ENCODE results near the gene SLX9. TPM values are rescaled to one million over a fixed set of nuclear protein-coding genes. Genes with fewer than 3 reads are reported as not detected.

Gene SLX9
- total and polyA plus RNA-seq, 2 donors (not counting 1 experiment from before 2014, with no cell fraction given): 11.7 to 15.9 TPM

- Mint-ChIP-seq H3K4me3 (peak overlapping the region; percentile 67), H3K9me3 (ENCODE audit: insufficient read depth) (no peaks in the 10 kb centered on the region), H3K27me3 (no peaks in the 10 kb centered on the region), H3K4me1 (peaks cover 76% of the 10 kb centered on the region), H3K27ac (peak overlapping the region; percentile 97)
- H3K27ac ChIP-seq (ENCODE audit: low read length in 2 of 2): peak overlapping the region; percentile 63 to 78
- H3K4me1 ChIP-seq (ENCODE audit: control insufficient read depth in 2 of 2, insufficient read depth in 2 of 2, low read length in 2 of 2): peaks cover 84 to 91% of the 10 kb centered on the region in 2 donors
- ATAC-seq (ENCODE audit: low read depth): peak; percentile 73
- peak; percentile 60 for DNase-seq
- H3K4me3 ChIP-seq (ENCODE audit: control extremely low read depth in 1 of 5, extremely low read depth in 1 of 5, insufficient read depth in 1 of 5, low read depth in 2 of 5, low read length in 4 of 5): peak overlapping the region; percentile 6 to 42 (median 27)
- POLR2A ChIA-PET: interaction anchor here (0.9 to 3.5 kb wide), 4 partner anchors 13 to 41 kb away, joined by 3 to 17 read pairs (median 11); partner anchors contain the start of gene PTTG1IP
- peaks cover 0 to 38% of the 10 kb centered on the region in 2 experiments for H3K36me3 ChIP-seq (replicated peaks in 1 of 2; ENCODE audit: control extremely low read depth in 1 of 2, control insufficient read depth in 1 of 2, extremely low read depth in 1 of 2, insufficient read depth in 2 of 2, low read length in 1 of 2)
- CTCF ChIA-PET: interaction anchor here (0.9 to 10.1 kb wide), 7 partner anchors 12 to 125 kb away, joined by 3 to 108 read pairs (median 4); partner anchors contain the start of gene UBE2G2
- peak overlapping the region; percentile 71 for H3K4me2 ChIP-seq (replicated peaks; ENCODE audit: low read depth, low read length, poor library complexity, severe bottlenecking)
- 17% methylated on average over 14 of the region's 18 CpGs for WGBS (ENCODE audit: insufficient coverage)
- peak overlapping the region; percentile 9 for H2AFZ ChIP-seq (ENCODE audit: insufficient read depth, low read depth, low read length, poor library complexity, severe bottlenecking)
- H3K9me3 ChIP-seq (ENCODE audit: control extremely low read depth in 1 of 3, control insufficient read depth in 2 of 3, insufficient read depth in 1 of 3, low read length in 2 of 3): no peaks in the 10 kb centered on the region
- peaks cover 29% of the 10 kb centered on the region for H4K20me1 ChIP-seq (ENCODE audit: control insufficient read depth, insufficient read depth, low read length, poor library complexity, severe bottlenecking)
- TF ChIP-seq, protein P1, sequence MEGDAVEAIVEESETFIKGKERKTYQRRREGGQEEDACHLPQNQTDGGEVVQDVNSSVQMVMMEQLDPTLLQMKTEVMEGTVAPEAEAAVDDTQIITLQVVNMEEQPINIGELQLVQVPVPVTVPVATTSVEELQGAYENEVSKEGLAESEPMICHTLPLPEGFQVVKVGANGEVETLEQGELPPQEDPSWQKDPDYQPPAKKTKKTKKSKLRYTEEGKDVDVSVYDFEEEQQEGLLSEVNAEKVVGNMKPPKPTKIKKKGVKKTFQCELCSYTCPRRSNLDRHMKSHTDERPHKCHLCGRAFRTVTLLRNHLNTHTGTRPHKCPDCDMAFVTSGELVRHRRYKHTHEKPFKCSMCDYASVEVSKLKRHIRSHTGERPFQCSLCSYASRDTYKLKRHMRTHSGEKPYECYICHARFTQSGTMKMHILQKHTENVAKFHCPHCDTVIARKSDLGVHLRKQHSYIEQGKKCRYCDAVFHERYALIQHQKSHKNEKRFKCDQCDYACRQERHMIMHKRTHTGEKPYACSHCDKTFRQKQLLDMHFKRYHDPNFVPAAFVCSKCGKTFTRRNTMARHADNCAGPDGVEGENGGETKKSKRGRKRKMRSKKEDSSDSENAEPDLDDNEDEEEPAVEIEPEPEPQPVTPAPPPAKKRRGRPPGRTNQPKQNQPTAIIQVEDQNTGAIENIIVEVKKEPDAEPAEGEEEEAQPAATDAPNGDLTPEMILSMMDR (IDR thresholded peaks at IDR 0.05): no peak
- TF ChIP-seq EZH2 (IDR thresholded peaks at IDR 0.05; ENCODE audit: borderline replicate concordance, insufficient read depth, low read depth, low read length, poor library complexity, severe bottlenecking): no peak
- intact Hi-C loops (cut with micrococcal nuclease): no loop called here
- H3K9ac ChIP-seq (ENCODE audit: low read length): peak overlapping the region; percentile 49
- H3K27me3 ChIP-seq (replicated peaks in 1 of 4; ENCODE audit: control extremely low read depth in 1 of 4, control insufficient read depth in 3 of 4, insufficient read depth in 4 of 4, low read length in 3 of 4): no peaks in the 10 kb centered on the region
- H3K79me2 ChIP-seq (ENCODE audit: control insufficient read depth, insufficient read depth, low read length): peaks cover 98% of the 10 kb centered on the region
Measured at GRCh38 chr21:44914176-44914874, 25.5 kb upstream of the SLX9 start.

DNA sequence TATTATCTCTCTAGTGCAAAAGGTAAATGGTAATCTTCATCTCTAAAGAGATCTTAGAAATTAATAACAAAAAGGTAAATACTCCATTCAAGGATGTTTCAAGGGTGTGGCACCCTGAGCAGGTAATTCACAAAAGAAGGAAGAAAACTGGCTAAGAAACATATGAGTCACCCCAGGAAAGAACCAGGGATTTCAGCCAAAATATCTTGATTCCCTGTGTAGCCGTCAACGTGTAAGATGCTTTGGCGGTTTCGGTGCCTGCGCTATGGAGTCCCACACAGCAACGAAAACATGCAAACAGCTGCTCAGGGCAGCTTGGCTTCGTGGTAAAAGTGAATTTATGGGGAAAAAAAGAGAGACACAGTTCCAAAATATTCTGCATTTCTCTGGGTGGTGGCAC is 22.9 kb upstream of the SLX9 start:
- no peak overlapping the region for H3K4me3 ChIP-seq (ENCODE audit: control extremely low read depth in 1 of 5, extremely low read depth in 1 of 5, insufficient read depth in 1 of 5, low read depth in 2 of 5, low read length in 4 of 5)
- no peak overlapping the region for H3K9ac ChIP-seq (ENCODE audit: low read length)
- peaks cover 37% of the 10 kb centered on the region for H4K20me1 ChIP-seq (ENCODE audit: control insufficient read depth, insufficient read depth, low read length, poor library complexity, severe bottlenecking)
- no peak for DNase-seq
- 89% methylated on average over 6 of the region's 7 CpGs for WGBS (ENCODE audit: insufficient coverage)
- Mint-ChIP-seq H3K4me3 (peak overlapping the region; percentile 26), H3K9me3 (ENCODE audit: insufficient read depth) (no peaks in the 10 kb centered on the region), H3K27me3 (no peaks in the 10 kb centered on the region), H3K4me1 (peaks cover 75% of the 10 kb centered on the region), H3K27ac (peak overlapping the region; percentile 78)
- TF ChIP-seq, protein P1 (IDR thresholded peaks at IDR 0.05): no peak
- no peak for TF ChIP-seq EZH2 (IDR thresholded peaks at IDR 0.05; ENCODE audit: borderline replicate concordance, insufficient read depth, low read depth, low read length, poor library complexity, severe bottlenecking)
- ChIA-PET POLR2A (interaction anchor here (0.9 to 2.3 kb wide), 2 partner anchors 10 kb away, joined by 3 to 9 read pairs; no protein-coding TSS in a partner anchor), CTCF (interaction anchor here (0.6 to 10.1 kb wide), 7 partner anchors 10 to 223 kb away, joined by 3 to 108 read pairs (median 5); partner anchors contain the start of gene PTTG1IP)
- no peaks in the 10 kb centered on the region for H3K27me3 ChIP-seq (replicated peaks in 1 of 4; ENCODE audit: control extremely low read depth in 1 of 4, control insufficient read depth in 3 of 4, insufficient read depth in 4 of 4, low read length in 3 of 4)
- peak overlapping the region; percentile 2 to 8 for H3K27ac ChIP-seq (ENCODE audit: low read length in 2 of 2)
- H3K9me3 ChIP-seq (ENCODE audit: control extremely low read depth in 1 of 3, control insufficient read depth in 2 of 3, insufficient read depth in 1 of 3, low read length in 2 of 3): no peaks in the 10 kb centered on the region
- peaks cover 0 to 27% of the 10 kb centered on the region in 2 experiments for H3K36me3 ChIP-seq (replicated peaks in 1 of 2; ENCODE audit: control extremely low read depth in 1 of 2, control insufficient read depth in 1 of 2, extremely low read depth in 1 of 2, insufficient read depth in 2 of 2, low read length in 1 of 2)
- H3K79me2 ChIP-seq (ENCODE audit: control insufficient read depth, insufficient read depth, low read length): peaks cover 98% of the 10 kb centered on the region
- H2AFZ ChIP-seq (ENCODE audit: insufficient read depth, low read depth, low read length, poor library complexity, severe bottlenecking): no peak overlapping the region
- H3K4me2 ChIP-seq (replicated peaks; ENCODE audit: low read depth, low read length, poor library complexity, severe bottlenecking): peak overlapping the region; percentile 90
- intact Hi-C loops (cut with micrococcal nuclease): no loop called here
- ATAC-seq (ENCODE audit: low read depth): no peak
- H3K4me1 ChIP-seq (ENCODE audit: control insufficient read depth in 2 of 2, insufficient read depth in 2 of 2, low read length in 2 of 2): peaks cover 81 to 90% of the 10 kb centered on the region in 2 donors
